ENCODE data around the gene CCNG1.
A peak's percentile ranks its signal among the peaks of the same experiment; 100 is the strongest.
"Not testable (repeated sequence)": the region's sequence is repeated elsewhere in the genome, so short reads cannot be mapped to it uniquely, and the experiment has no call there.

CCNG1 gene, protein sequence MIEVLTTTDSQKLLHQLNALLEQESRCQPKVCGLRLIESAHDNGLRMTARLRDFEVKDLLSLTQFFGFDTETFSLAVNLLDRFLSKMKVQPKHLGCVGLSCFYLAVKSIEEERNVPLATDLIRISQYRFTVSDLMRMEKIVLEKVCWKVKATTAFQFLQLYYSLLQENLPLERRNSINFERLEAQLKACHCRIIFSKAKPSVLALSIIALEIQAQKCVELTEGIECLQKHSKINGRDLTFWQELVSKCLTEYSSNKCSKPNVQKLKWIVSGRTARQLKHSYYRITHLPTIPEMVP
- 50.3 to 166 (median 86.0) reads per million in 9 experiments for total RNA-seq

DNA sequence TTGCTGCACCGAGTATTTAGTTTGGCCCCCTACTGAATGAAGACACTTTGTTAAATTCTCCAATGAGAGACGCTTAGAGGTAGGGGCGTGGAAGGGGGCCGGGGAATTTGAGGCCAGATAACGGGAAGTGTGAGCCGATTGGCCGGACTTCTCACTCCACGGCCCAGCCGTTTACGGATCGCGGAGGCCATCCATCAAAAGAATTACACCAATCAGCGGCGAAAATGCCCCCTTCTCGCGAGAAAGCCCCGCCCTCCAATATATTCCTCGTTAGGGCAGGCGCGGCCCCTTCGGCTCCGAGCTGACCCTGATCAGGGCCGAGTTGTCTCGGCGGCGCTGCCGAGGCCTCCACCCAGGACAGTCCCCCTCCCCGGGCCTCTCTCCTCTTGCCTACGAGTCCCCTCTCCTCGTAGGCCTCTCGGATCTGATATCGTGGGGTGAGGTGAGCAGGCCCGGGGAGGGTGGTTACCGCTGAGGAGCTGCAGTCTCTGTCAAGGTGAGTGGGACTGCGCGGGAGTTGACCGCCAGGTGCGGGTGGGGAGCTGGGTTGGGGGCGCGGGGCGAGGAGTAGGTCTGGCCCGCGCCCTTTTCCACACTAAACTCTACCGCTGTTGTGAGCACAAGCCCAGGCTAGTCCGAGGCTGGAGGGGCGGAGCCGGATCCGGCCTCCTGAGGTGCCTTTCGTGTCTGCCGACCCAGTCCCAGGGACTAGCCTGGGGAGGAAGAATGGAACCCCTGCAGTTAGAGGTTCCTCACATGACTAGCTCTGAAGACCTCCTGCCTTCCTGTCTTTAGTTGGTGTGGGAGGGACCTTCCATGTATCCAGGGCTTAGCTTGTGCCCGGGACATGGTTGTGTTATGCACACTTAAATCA is at the start of gene CCNG1:
Gene CCNG1 (plus strand): TSS at position 287 of the 874 bp plus-strand sequence. CDS start 1,662 bp downstream, outside the sequence.
- H3K4me1 Mint-ChIP-seq (ENCODE audit: low read depth in 2 of 2) = peaks cover 22 to 33% of the 10 kb centered on the region in 2 donors
- peak; percentile 94 for ATAC-seq (replicated peaks)
- H3K27ac Mint-ChIP-seq = peak within 1 kb of the TSS; percentile 88 to 92
- H3K9me3 Mint-ChIP-seq = no peaks in the 10 kb centered on the region
- peak; percentile 81 to 84 (median 83) for DNase-seq
- no peaks in the 10 kb centered on the region for H3K27me3 Mint-ChIP-seq
- peaks cover 34% of the 10 kb centered on the region for H3K36me3 Mint-ChIP-seq (ENCODE audit: insufficient read depth)
- H3K4me3 Mint-ChIP-seq = peak within 1 kb of the TSS; percentile 87 to 89

DNA sequence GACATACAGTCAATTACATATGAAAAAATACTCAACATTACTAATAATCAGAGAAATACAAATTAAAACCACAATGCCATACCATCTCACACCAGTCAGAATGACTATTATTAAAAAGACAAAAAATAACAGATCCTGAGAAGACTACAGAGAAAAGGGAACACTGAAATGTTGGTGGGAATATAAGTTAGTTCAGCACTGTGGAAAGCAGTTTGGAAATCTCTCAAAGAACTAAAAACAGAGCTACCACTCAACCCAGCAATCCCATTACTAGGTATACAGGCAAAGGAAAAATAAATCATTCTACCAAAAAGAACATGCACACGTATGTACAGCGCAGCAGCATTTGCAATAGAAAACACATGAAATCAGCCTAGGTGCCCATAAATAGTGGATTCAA is 41.6 kb upstream of the CCNG1 start:
- no peak for DNase-seq
- Mint-ChIP-seq H3K27me3 (peaks cover 62 to 64% of the 10 kb centered on the region in 2 donors), H3K9me3 (no peaks in the 10 kb centered on the region), H3K4me3 (no peak overlapping the region), H3K4me1 (ENCODE audit: low read depth in 2 of 2) (no peaks in the 10 kb centered on the region), H3K36me3 (ENCODE audit: insufficient read depth) (no peaks in the 10 kb centered on the region), H3K27ac (no peak overlapping the region)
- no peak for ATAC-seq (replicated peaks)

DNA sequence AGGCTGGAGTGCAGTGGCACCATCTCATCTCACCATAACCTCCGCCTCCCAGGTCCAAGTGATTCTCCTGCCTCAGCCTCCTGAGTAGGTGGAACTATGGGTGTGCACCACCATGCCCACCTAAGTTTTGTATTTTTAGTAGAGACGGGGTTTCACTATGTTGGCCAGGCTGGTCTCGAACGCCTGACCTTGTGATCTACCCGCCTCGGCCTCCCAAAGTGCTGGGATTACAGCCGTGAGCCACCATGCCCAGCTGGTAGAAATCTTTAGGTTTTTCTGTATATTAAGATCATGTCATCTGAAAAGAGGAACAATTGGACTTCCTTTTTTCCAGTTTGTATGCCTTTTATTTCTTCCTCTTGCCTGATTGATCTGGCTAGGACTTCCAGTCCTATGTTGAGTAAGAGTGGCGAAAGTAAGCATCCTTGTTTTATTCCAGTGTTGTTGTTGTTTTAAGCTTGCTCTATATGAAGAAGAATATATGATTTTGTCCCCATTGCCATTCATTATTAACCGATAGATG is 40.5 kb upstream of the CCNG1 start:
- not testable (repeated sequence) for H3K4me1 Mint-ChIP-seq (ENCODE audit: low read depth in 2 of 2); H3K27ac Mint-ChIP-seq; H3K9me3 Mint-ChIP-seq; H3K36me3 Mint-ChIP-seq (ENCODE audit: insufficient read depth); H3K4me3 Mint-ChIP-seq; DNase-seq; ATAC-seq (replicated peaks)
- peaks cover 57 to 58% of the 10 kb centered on the region in 2 donors for H3K27me3 Mint-ChIP-seq

DNA sequence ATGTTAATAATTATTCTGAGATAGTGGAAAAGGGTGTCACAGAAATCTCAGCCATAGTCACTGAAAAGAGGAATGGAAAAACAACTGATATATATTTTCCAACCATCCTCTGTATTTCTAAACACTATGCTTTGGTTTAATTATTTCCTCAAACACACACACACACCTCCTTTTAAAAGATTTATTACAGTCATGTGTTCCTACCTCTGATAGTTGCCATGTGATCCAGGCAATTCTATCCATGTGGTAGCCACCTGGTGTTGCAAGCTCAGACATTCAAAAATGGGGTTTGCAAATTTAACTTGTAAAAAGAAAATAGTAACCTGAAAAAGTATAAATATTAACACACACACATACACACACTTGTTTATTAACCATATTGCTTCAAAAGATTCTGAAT is 40.0 kb upstream of the CCNG1 start:
- Mint-ChIP-seq H3K36me3 (ENCODE audit: insufficient read depth) (no peaks in the 10 kb centered on the region), H3K27ac (no peak overlapping the region), H3K9me3 (no peaks in the 10 kb centered on the region), H3K27me3 (peaks cover 52 to 57% of the 10 kb centered on the region in 2 donors), H3K4me3 (no peak overlapping the region), H3K4me1 (ENCODE audit: low read depth in 2 of 2) (no peaks in the 10 kb centered on the region)
- ATAC-seq (replicated peaks) (no peak), DNase-seq (no peak)

DNA sequence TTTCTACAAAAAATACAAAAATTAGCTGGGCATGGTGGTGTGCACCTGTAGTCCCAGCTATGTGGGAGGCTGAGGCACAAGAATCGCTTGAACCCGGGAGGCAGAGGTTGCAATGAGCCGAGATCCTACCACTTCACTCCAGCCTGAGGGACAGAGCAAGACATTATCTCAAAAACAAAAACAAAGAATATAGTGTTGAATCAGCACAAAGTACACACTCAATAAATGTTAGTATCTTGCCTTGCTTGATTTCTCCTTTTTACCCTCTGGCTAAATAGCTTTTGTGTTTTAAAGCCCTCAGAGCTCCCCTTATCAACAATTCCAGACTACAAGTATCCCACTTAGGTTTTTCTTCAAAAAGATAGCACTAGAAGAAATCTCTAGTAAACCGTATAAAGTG is 37.5 kb upstream of the CCNG1 start:
- no peaks in the 10 kb centered on the region for H3K4me1 Mint-ChIP-seq (ENCODE audit: low read depth in 2 of 2)
- H3K27ac Mint-ChIP-seq = no peak overlapping the region
- H3K36me3 Mint-ChIP-seq (ENCODE audit: insufficient read depth) = no peaks in the 10 kb centered on the region
- peaks cover 35 to 45% of the 10 kb centered on the region in 2 donors for H3K27me3 Mint-ChIP-seq
- H3K9me3 Mint-ChIP-seq = no peaks in the 10 kb centered on the region
- H3K4me3 Mint-ChIP-seq = no peak overlapping the region
- DNase-seq (no peak), ATAC-seq (replicated peaks) (no peak)

DNA sequence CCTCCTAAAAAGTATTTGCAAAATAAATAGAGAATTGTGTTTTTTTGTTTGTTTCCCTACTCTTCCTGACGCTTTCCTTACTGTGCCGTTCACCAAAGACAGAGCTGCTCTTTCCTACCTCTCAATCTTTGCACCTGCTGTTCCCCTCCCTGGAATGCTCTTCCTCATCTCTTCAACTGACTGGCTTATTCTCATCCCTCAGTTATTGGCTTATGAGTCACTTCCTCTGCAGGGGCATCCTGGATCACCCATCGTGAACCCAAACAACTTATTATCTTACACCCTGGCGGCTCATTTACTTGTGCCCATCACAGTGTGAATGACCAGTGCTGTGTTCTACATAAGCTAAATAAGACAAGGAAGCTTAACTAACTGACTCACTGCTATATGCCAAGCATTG is 36.1 kb upstream of the CCNG1 start:
- peaks cover 26 to 34% of the 10 kb centered on the region in 2 donors for H3K27me3 Mint-ChIP-seq
- H3K27ac Mint-ChIP-seq = no peak overlapping the region
- H3K9me3 Mint-ChIP-seq = no peaks in the 10 kb centered on the region
- DNase-seq (no peak), ATAC-seq (replicated peaks) (no peak)
- H3K4me3 Mint-ChIP-seq = no peak overlapping the region
- no peaks in the 10 kb centered on the region for H3K36me3 Mint-ChIP-seq (ENCODE audit: insufficient read depth)
- H3K4me1 Mint-ChIP-seq (ENCODE audit: low read depth in 2 of 2) = no peaks in the 10 kb centered on the region

DNA sequence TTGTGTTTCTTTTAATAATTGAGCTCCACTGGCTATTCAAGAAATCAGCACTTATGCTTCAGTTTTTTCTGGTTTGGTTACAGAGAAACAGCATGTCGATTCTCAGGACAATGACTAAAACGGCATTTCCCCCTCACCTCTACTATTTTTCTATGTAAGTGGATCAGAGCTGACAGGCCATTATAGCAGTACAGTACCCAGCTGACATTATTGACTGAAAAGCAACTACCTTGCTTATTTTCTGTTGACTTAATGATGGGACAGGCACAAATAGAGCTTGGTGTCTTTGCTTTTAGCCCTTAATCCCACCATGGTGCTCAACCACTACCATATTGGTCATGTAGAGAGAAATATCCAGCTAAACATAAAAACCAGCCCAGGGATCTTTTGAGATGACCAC is 35.4 kb upstream of the CCNG1 start:
- DNase-seq (no peak), ATAC-seq (replicated peaks) (no peak)
- Mint-ChIP-seq H3K9me3 (no peaks in the 10 kb centered on the region), H3K4me1 (ENCODE audit: low read depth in 2 of 2) (no peaks in the 10 kb centered on the region), H3K27ac (no peak overlapping the region), H3K27me3 (peaks cover 26 to 33% of the 10 kb centered on the region in 2 donors), H3K36me3 (ENCODE audit: insufficient read depth) (no peaks in the 10 kb centered on the region), H3K4me3 (no peak overlapping the region)

DNA sequence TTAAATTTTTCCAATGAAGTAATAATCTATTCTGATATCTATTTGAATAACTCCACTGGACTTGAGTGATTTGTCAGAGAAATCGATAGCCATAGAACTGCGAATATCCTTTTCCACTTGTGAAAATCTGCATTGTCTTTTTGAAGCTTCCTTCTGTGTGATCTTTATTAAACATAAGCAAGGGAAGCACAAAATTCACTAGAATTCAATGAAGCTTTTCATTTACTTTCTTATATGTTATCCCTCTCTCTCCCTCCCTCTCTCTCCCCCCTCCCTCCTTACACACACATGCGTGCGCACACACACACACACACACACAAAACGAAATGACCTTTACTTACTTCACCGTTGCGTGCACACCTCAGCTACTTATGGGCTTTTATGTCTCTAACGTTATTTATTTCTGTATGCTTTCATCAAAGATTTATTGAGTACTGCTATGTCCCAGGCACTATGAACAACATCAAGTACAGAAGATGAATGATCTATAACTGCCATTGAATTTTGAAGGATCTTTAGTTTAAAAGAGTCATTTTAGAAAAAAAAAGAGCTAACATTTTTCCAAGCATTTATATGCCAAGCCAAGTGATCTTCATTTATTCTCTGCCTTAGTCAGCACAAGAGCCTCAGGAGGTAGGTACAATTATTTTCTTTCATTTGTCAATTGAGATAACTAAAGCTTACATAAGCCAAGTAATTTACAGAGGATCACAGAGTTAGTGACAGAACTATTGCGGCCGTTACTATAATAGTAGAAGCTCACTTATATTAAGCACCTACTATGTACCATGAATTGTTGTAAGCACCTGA is 32.8 kb upstream of the CCNG1 start:
- ATAC-seq (replicated peaks) (no peak), DNase-seq (no peak)
- H3K27me3 Mint-ChIP-seq = peaks cover 13 to 22% of the 10 kb centered on the region in 2 donors
- H3K36me3 Mint-ChIP-seq (ENCODE audit: insufficient read depth) = no peaks in the 10 kb centered on the region
- peaks cover 0 to 1% of the 10 kb centered on the region in 2 donors for H3K4me1 Mint-ChIP-seq (ENCODE audit: low read depth in 2 of 2)
- no peak overlapping the region for H3K4me3 Mint-ChIP-seq
- no peaks in the 10 kb centered on the region for H3K9me3 Mint-ChIP-seq
- H3K27ac Mint-ChIP-seq = no peak overlapping the region

DNA sequence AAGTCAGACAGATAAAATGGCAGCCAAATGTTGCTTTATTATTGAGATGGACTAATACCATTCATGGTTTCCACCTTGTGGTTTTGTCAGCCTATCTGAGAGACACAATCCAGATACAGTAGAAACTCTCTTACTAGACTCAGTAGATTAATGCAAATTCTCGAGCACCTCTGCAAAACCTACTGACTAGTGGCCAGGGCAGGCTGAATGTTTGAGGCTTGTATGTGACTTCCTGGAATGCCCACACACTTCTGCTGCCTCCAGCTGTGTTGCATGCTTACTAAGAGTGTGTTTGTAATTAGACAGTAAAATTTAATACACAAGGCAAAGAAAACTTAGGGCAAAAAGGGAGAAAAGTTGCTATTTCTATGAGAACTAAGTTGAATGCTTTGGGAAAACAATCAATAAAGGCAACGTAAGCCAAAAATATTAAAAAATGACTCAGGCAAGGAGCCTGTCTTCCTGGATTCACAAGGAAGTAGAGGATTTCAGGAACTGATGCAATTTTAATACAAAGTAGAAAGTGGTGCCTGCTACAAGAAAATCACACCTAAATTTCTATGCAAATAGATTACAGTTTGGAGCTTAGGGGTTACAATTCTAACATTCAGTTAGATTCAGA is 30.2 kb upstream of the CCNG1 start:
- Mint-ChIP-seq H3K9me3 (no peaks in the 10 kb centered on the region), H3K36me3 (ENCODE audit: insufficient read depth) (no peaks in the 10 kb centered on the region), H3K27ac (no peak overlapping the region), H3K27me3 (peaks cover 8 to 18% of the 10 kb centered on the region in 2 donors), H3K4me3 (no peak overlapping the region), H3K4me1 (ENCODE audit: low read depth in 2 of 2) (peaks cover 0 to 1% of the 10 kb centered on the region in 2 donors)
- no peak for DNase-seq
- no peak for ATAC-seq (replicated peaks)

DNA sequence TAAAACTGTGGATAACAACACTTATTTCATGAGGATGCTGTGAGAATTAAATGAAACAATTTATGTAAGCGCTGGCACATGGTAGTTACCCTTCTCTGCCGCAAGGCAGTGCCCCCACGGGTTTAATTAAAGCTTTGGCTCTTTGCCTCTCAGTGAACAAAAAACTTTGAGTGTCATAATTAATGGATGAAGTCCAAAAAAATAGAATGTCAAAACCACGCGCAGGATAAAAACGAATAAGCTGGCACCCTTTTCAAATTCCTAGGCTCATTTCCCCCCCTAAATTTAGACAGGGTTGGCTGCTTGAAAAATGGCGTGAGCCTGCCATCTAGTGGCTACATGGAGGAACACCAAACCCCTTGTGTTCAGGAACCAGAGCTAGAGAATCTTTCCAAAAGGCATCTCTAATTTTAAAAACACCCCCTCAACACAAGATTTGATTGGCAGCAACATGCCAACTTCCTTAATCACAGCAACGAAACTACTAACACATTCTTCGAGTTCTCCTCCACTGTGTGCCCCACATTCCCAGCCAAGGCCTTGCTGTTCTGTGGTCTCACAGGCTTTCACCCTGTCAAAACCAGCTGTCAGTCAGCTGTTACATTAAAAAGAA is 29.0 kb upstream of the CCNG1 start:
- Mint-ChIP-seq H3K27me3 (peaks cover 11 to 31% of the 10 kb centered on the region in 2 donors), H3K27ac (no peak overlapping the region), H3K36me3 (ENCODE audit: insufficient read depth) (no peaks in the 10 kb centered on the region), H3K4me1 (ENCODE audit: low read depth in 2 of 2) (peaks cover 0 to 1% of the 10 kb centered on the region in 2 donors), H3K9me3 (no peaks in the 10 kb centered on the region), H3K4me3 (no peak overlapping the region)
- ATAC-seq (replicated peaks) (peak; percentile 89), DNase-seq (peak; percentile 47 to 59 (median 54))

DNA sequence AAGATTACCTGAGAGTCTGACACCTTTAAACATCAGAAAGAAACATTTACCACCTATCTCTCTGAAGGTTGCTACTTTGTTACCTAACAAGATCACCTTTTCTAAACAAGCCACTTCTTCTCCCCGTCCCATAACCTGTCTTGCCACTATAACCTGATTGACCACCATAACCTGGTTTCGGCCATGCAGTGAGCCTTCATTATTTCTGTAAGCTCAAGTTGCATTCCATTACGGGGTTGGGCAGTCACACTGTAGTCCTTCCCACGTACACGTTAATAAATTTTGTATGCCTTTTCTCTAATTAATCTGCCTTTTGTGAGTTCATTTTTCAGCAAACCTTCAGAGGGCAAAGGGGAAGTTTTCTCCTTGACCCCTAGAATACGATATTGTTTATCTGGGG is 28.0 kb upstream of the CCNG1 start:
- Mint-ChIP-seq H3K36me3 (ENCODE audit: insufficient read depth) (no peaks in the 10 kb centered on the region), H3K27me3 (peaks cover 17 to 39% of the 10 kb centered on the region in 2 donors), H3K9me3 (no peaks in the 10 kb centered on the region), H3K4me1 (ENCODE audit: low read depth in 2 of 2) (peaks cover 0 to 1% of the 10 kb centered on the region in 2 donors), H3K27ac (no peak overlapping the region), H3K4me3 (no peak overlapping the region)
- ATAC-seq (replicated peaks) (no peak), DNase-seq (no peak)

DNA sequence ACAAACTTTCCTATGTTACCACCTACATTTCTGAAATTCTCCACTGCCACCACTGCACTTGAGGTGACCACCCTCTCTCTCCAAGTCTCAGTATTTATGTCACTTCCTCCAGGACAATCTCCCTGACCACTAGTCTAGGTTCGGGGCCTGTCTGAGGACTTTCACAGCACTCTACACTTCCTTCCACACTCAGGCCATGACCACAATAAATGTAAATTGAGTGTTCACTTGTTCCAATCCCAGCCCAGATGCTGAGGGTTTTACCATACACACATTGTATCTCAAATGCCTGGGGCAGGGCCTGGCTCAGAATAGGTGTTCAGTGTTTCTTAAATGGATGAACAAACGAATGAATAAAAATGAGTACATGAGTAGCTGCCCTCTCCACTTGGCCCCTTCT is 26.9 kb upstream of the CCNG1 start:
- H3K27ac Mint-ChIP-seq = no peak overlapping the region
- H3K4me1 Mint-ChIP-seq (ENCODE audit: low read depth in 2 of 2) = peaks cover 0 to 1% of the 10 kb centered on the region in 2 donors
- H3K4me3 Mint-ChIP-seq = no peak overlapping the region
- no peaks in the 10 kb centered on the region for H3K36me3 Mint-ChIP-seq (ENCODE audit: insufficient read depth)
- no peaks in the 10 kb centered on the region for H3K9me3 Mint-ChIP-seq
- DNase-seq (no peak), ATAC-seq (replicated peaks) (no peak)
- peaks cover 28 to 44% of the 10 kb centered on the region in 2 donors for H3K27me3 Mint-ChIP-seq

Data from effector memory CD8-positive, alpha-beta T cell (primary cell).